Loucy (cell line): ENCODE measurements around the gene SNX24.

ENCODE experiments used
- H2AFZ ChIP-seq: fragments of 200-600 bp; sonication (generic); 2 replicates; pipeline ENCODE4 v1.6.0; 2016; ENCODE audit warnings: antibody characterized with exemption, mild to moderate bottlenecking, low read length, moderate library complexity
- H3F3A ChIP-seq: fragments of 200-600 bp; 2 replicates; pipeline ENCODE4 v1.6.0; 2016; ENCODE audit warnings: antibody characterized with exemption, low read depth, mild to moderate bottlenecking
- H3K27me3 ChIP-seq: fragments of 200-600 bp; sonication (generic); 2 replicates; pipeline ENCODE4 v1.6.1; 2014; ENCODE audit warnings: low read length, mild to moderate bottlenecking; ENCODE audit not compliant: insufficient read depth, poor library complexity, severe bottlenecking
- H3K36me3 ChIP-seq: fragments of 200-600 bp; sonication (generic); 2 replicates; pipeline ENCODE4 v1.6.1; 2016; ENCODE audit warnings: low read length; ENCODE audit not compliant: insufficient read depth
- H3K4me1 ChIP-seq: fragments of 200-600 bp; sonication (generic); 2 replicates; pipeline ENCODE4 v1.5.1; 2014; ENCODE audit warnings: low read length, mild to moderate bottlenecking; ENCODE audit not compliant: insufficient read depth, poor library complexity, severe bottlenecking
- H3K4me2 ChIP-seq: fragments of 200-600 bp; sonication (generic); 2 replicates; pipeline ENCODE4 v1.6.0; 2014; ENCODE audit warnings: antibody characterized with exemption, low read length, low read depth, mild to moderate bottlenecking; ENCODE audit not compliant: poor library complexity, severe bottlenecking
- H3K4me3 ChIP-seq: fragments of 200-600 bp; sonication (generic); 2 replicates; pipeline ENCODE4 v1.5.1; 2014; ENCODE audit warnings: low read length, mild to moderate bottlenecking, mixed read lengths; ENCODE audit not compliant: poor library complexity, severe bottlenecking
- H3K79me2 ChIP-seq: fragments of 200-600 bp; sonication (generic); 2 replicates; pipeline ENCODE4 v1.6.1; 2014; ENCODE audit warnings: low read length; ENCODE audit not compliant: insufficient read depth
- H3K9ac ChIP-seq: fragments of 200-600 bp; sonication (generic); 2 replicates; pipeline ENCODE4 v1.6.0; 2014; ENCODE audit warnings: mild to moderate bottlenecking, low read depth, low read length, moderate library complexity; ENCODE audit not compliant: poor library complexity, severe bottlenecking
- H3K9me2 ChIP-seq: fragments of 200-600 bp; sonication (generic); replicated peaks from 2 replicates; pipeline ENCODE4 v1.6.1; 2016; ENCODE audit warnings: low read depth, low read length, mixed read lengths
- H3K9me3 ChIP-seq: fragments of 200-600 bp; sonication (generic); 2 replicates; pipeline ENCODE4 v1.6.1; 2014; ENCODE audit warnings: mild to moderate bottlenecking, antibody characterized with exemption, low read length, low read depth; ENCODE audit not compliant: insufficient read depth
- H4K20me1 ChIP-seq: fragments of 200-600 bp; sonication (generic); 2 replicates; pipeline ENCODE4 v1.6.0; 2014; ENCODE audit warnings: antibody characterized with exemption, low read length, mild to moderate bottlenecking; ENCODE audit not compliant: insufficient read depth, poor library complexity, severe bottlenecking
- EZH2phosphoT487 ChIP-seq: fragments of 200-600 bp; IDR thresholded peaks from 2 replicates; pipeline ENCODE4 v1.6.1; 2018; ENCODE audit warnings: antibody characterized with exemption, mild to moderate bottlenecking, moderate library complexity, borderline replicate concordance
- TF ChIP-seq, protein P1 (sequence below): fragments of 200-600 bp; sonication (generic); conservative IDR thresholded peaks from 2 replicates; pipeline ENCODE4 v1.5.1; 2014; ENCODE audit warnings: mild to moderate bottlenecking, antibody characterized with exemption, low read length

The SNX24 gene

GRCh38 chr5:123047706-123048105 lies 202.3 kb downstream of the SNX24 start:
- H3K4me3 ChIP-seq, result no peak overlapping the region

DNA sequence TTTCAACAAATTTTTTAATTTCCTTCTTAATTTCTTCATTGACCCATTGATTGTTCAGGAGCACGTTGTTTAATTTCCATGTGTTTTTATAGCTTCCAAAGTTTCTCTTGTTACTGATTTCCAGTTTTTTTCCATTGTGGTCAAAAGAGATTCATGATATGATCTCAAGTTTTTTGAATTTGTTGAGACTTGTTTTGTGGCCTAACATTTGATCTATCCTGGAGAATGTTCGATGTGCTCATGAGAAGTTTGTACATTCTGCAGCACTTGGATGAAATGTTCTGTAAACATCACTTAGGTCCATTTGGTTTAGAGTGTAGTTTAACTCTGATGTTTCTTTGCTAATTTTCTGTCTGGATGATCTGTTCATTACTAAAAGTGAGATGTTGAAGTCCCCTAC lies 205.8 kb downstream of the SNX24 start:
- Histone ChIP-seq H2AFZ (no peak overlapping the region), H4K20me1 (no peaks in the 10 kb centered on the region), H3F3A (no peaks in the 10 kb centered on the region), H3K9me3 (no peaks in the 10 kb centered on the region), H3K36me3 (no peaks in the 10 kb centered on the region), H3K4me2 (no peak overlapping the region), H3K79me2 (no peaks in the 10 kb centered on the region), H3K27me3 (no peaks in the 10 kb centered on the region), H3K4me1 (no peaks in the 10 kb centered on the region), H3K9ac (no peak overlapping the region), H3K4me3 (no peak overlapping the region), H3K9me2 (no peaks in the 10 kb centered on the region)
- TF ChIP-seq, protein P1, sequence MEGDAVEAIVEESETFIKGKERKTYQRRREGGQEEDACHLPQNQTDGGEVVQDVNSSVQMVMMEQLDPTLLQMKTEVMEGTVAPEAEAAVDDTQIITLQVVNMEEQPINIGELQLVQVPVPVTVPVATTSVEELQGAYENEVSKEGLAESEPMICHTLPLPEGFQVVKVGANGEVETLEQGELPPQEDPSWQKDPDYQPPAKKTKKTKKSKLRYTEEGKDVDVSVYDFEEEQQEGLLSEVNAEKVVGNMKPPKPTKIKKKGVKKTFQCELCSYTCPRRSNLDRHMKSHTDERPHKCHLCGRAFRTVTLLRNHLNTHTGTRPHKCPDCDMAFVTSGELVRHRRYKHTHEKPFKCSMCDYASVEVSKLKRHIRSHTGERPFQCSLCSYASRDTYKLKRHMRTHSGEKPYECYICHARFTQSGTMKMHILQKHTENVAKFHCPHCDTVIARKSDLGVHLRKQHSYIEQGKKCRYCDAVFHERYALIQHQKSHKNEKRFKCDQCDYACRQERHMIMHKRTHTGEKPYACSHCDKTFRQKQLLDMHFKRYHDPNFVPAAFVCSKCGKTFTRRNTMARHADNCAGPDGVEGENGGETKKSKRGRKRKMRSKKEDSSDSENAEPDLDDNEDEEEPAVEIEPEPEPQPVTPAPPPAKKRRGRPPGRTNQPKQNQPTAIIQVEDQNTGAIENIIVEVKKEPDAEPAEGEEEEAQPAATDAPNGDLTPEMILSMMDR, result no peak
- TF ChIP-seq EZH2phosphoT487, result no peak

More at GRCh38 chr5:123047706-123048105, 202.3 kb downstream of the SNX24 start:
- H3K79me2 ChIP-seq, result no peaks in the 10 kb centered on the region
- no peak overlapping the region for H2AFZ ChIP-seq
- no peaks in the 10 kb centered on the region for H3K27me3 ChIP-seq
- H3K9ac ChIP-seq, result no peak overlapping the region
- no peaks in the 10 kb centered on the region for H4K20me1 ChIP-seq
- no peaks in the 10 kb centered on the region for H3K36me3 ChIP-seq
- H3K4me2 ChIP-seq, result no peak overlapping the region
- no peaks in the 10 kb centered on the region for H3F3A ChIP-seq
- no peaks in the 10 kb centered on the region for H3K4me1 ChIP-seq
- H3K9me2 ChIP-seq, result no peaks in the 10 kb centered on the region
- H3K9me3 ChIP-seq, result no peaks in the 10 kb centered on the region
- TF ChIP-seq, protein P1, result no peak
- TF ChIP-seq EZH2phosphoT487, result no peak
